ENCODE results near the gene ISOC2. TPM values are rescaled to one million over a fixed set of nuclear protein-coding genes. Genes with fewer than 3 reads are reported as not detected.
A peak's percentile ranks its signal among the peaks of the same experiment; 100 is the strongest.

Gene ISOC2
- total RNA-seq, 1 experiment from 2014 or later, result 72.2 TPM

- H3K27ac Mint-ChIP-seq, result peak overlapping the region in 1 of 3 experiments; percentile 86; a peak in 2 of 7 replicates
- H4K91ac ChIP-seq (ENCODE audit: insufficient read length, low read depth, low read length), result no peak overlapping the region
- no peak overlapping the region for H2BK120ac ChIP-seq (ENCODE audit: low read depth, low read length, poor library complexity, severe bottlenecking)
- H3K27me3 ChIP-seq (ENCODE audit: insufficient read depth, low read length), result no peaks in the 10 kb centered on the region
- no peak overlapping the region for H3K56ac ChIP-seq (ENCODE audit: insufficient read length, low read depth, low read length)
- no peak overlapping the region for H2AK5ac ChIP-seq (ENCODE audit: insufficient read length, low read length)
- H3K9ac ChIP-seq (ENCODE audit: extremely low read depth, insufficient read length, low read length), result no peak overlapping the region
- no peak overlapping the region for H2BK12ac ChIP-seq (ENCODE audit: insufficient read length, low read depth, low read length)
- H4K20me1 ChIP-seq (ENCODE audit: control insufficient read depth, insufficient read depth, insufficient read length), result no peaks in the 10 kb centered on the region
- no peak overlapping the region for H3K4me2 ChIP-seq (ENCODE audit: insufficient read depth, insufficient read length, low read length)
- H3K23me2 ChIP-seq (ENCODE audit: insufficient read length, low read depth, low read length, poor library complexity, severe bottlenecking), result peaks cover 5% of the 10 kb centered on the region
- H3K4me1 ChIP-seq (ENCODE audit: insufficient read depth, low read length), result peaks cover 3% of the 10 kb centered on the region; the same call in 1 of the 2 replicates
- H3K4me1 Mint-ChIP-seq, result peaks cover 25 to 34% of the 10 kb centered on the region in 2 experiments
- H2BK20ac ChIP-seq (ENCODE audit: low read depth, low read length, poor library complexity, severe bottlenecking), result no peak overlapping the region
- H3K79me2 ChIP-seq (ENCODE audit: insufficient read depth, low read length), result 0 out of 2 replicates have a peak, but pooled peaks cover 4% of the 10 kb centered on the region
- H2BK5ac ChIP-seq (ENCODE audit: insufficient read length, low read length), result no peak overlapping the region
- no peak overlapping the region for H4K8ac ChIP-seq (replicated peaks; ENCODE audit: insufficient read length, low read depth, low read length)
- H3K27ac ChIP-seq (ENCODE audit: insufficient read length, low read depth, low read length), result no peak overlapping the region
- no peaks in the 10 kb centered on the region for H3K79me1 ChIP-seq (ENCODE audit: insufficient read depth, low read depth, low read length, poor library complexity, severe bottlenecking)
- no peak overlapping the region for H3K23ac ChIP-seq (ENCODE audit: insufficient read length, low read depth, low read length)
- peaks cover 0 to 3% of the 10 kb centered on the region in 2 experiments; a peak in 1 of 5 replicates for H3K9me3 Mint-ChIP-seq
- peaks cover 13% of the 10 kb centered on the region for H3K27me3 Mint-ChIP-seq (ENCODE audit: low read depth)
- H4K5ac ChIP-seq (ENCODE audit: insufficient read length, low read depth, low read length), result no peak overlapping the region
- no peak for TF ChIP-seq CTCF (conservative IDR thresholded peaks at IDR 0.05)
- H3T11ph ChIP-seq (ENCODE audit: low read length), result no peak overlapping the region
- WGBS (ENCODE audit: extremely low coverage, insufficient read length, low lambda C conversion rate), result no CpG with 5 or more reads among the region's 15 CpGs
- no peaks in the 10 kb centered on the region for H3K9me3 ChIP-seq (ENCODE audit: control insufficient read depth, low read depth, low read length)
- H3K14ac ChIP-seq (ENCODE audit: insufficient read depth, low read length), result no peak overlapping the region
- no peak overlapping the region for H2AFZ ChIP-seq (ENCODE audit: low read length)
- H3K36me3 Mint-ChIP-seq (ENCODE audit: insufficient read depth in 1 of 3, low read depth in 3 of 3), result peaks cover 0 to 2% (median 1%) of the 10 kb centered on the region in 3 experiments; a peak in 4 of 7 replicates
- H3K4ac ChIP-seq (ENCODE audit: low read depth, low read length), result no peak overlapping the region
- H2BK15ac ChIP-seq (ENCODE audit: low read depth, low read length), result no peak overlapping the region
- H3K18ac ChIP-seq (ENCODE audit: insufficient read length, low read depth, low read length), result no peak overlapping the region
- no peak for DNase-seq
- peak overlapping the region in 1 of 2 experiments; percentile 42; a peak in 1 of 5 replicates for H3K4me3 Mint-ChIP-seq
Observed at GRCh38 chr19:55463583-55464031, 2.2 kb upstream of the ISOC2 start.

Data from H9 (cell line).